ENCODE data around the gene LMAN2. TPM values are rescaled to one million over a fixed set of nuclear protein-coding genes. Genes with fewer than 3 reads are reported as not detected.

LMAN2 gene
- polyA plus RNA-seq, 1 donor (not counting 4 experiments of a cell fraction or from before 2014, with no cell fraction given), result 105 TPM

- Histone ChIP-seq H4K20me1 (ENCODE audit: control insufficient read depth, extremely low read depth, insufficient read depth, low read length) (peaks cover 10% of the 10 kb centered on the region), H3K27me3 (ENCODE audit: control insufficient read depth, extremely low read depth, insufficient read depth, low read length) (no peaks in the 10 kb centered on the region), H3K36me3 (ENCODE audit: control insufficient read depth in 2 of 2, extremely low read depth in 1 of 2, insufficient read depth in 2 of 2, low read length in 2 of 2) (peaks cover 5 to 21% of the 10 kb centered on the region in 2 experiments), H3K4me3 (ENCODE audit: control insufficient read depth in 2 of 3, extremely low read depth in 1 of 3, insufficient read depth in 2 of 3, low read depth in 1 of 3, low read length in 3 of 3) (peak overlapping the region; percentile 84 to 87 (median 85)), H3K4me1 (ENCODE audit: control insufficient read depth, extremely low read depth, insufficient read depth, low read length) (peaks cover 47% of the 10 kb centered on the region), H3K9ac (ENCODE audit: control insufficient read depth, extremely low read depth, insufficient read depth, low read length) (peak overlapping the region; percentile 98), H3K27ac (ENCODE audit: control insufficient read depth, insufficient read depth, low read length) (peak overlapping the region; percentile 86), H3K79me2 (ENCODE audit: control insufficient read depth, insufficient read depth, low read length) (peaks cover 21% of the 10 kb centered on the region), H3K4me2 (ENCODE audit: control insufficient read depth, extremely low read depth, insufficient read depth, low read depth, low read length) (peak overlapping the region; percentile 61), H3K9me3 (ENCODE audit: control insufficient read depth, low read depth, low read length) (no peaks in the 10 kb centered on the region), H3K9me1 (ENCODE audit: control insufficient read depth, extremely low read depth, insufficient read depth, low read length) (peaks cover 10% of the 10 kb centered on the region), H2AFZ (ENCODE audit: control insufficient read depth, low read length) (no peak overlapping the region)
- no peak for FAIRE-seq
- no peak for DNase-seq (ENCODE audit: low read depth, low spot score)
- dilution Hi-C loops (cut with MboI; ENCODE audit: extremely low pct_ligation_motif_present, low sequenced_read_pairs), result no loop called here
- no peak for TF ChIP-seq EZH2 (IDR thresholded peaks at IDR 0.05; ENCODE audit: low read length)
- TF ChIP-seq, protein P1, sequence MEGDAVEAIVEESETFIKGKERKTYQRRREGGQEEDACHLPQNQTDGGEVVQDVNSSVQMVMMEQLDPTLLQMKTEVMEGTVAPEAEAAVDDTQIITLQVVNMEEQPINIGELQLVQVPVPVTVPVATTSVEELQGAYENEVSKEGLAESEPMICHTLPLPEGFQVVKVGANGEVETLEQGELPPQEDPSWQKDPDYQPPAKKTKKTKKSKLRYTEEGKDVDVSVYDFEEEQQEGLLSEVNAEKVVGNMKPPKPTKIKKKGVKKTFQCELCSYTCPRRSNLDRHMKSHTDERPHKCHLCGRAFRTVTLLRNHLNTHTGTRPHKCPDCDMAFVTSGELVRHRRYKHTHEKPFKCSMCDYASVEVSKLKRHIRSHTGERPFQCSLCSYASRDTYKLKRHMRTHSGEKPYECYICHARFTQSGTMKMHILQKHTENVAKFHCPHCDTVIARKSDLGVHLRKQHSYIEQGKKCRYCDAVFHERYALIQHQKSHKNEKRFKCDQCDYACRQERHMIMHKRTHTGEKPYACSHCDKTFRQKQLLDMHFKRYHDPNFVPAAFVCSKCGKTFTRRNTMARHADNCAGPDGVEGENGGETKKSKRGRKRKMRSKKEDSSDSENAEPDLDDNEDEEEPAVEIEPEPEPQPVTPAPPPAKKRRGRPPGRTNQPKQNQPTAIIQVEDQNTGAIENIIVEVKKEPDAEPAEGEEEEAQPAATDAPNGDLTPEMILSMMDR (optimal IDR thresholded peaks at IDR 0.05 in 1 of 3, IDR thresholded peaks at IDR 0.05 in 1 of 3, conservative IDR thresholded peaks at IDR 0.05 in 1 of 3; ENCODE audit: extremely low read depth in 1 of 3, insufficient read depth in 2 of 3, low read length in 3 of 3), result no peak
These were observed 46.9 kb downstream of the LMAN2 start for GRCh38 chr5:177304392-177305119.

- Histone ChIP-seq H2AFZ (ENCODE audit: control insufficient read depth, low read length) (peak overlapping the region; percentile 54), H3K4me3 (ENCODE audit: control insufficient read depth in 2 of 3, extremely low read depth in 1 of 3, insufficient read depth in 2 of 3, low read depth in 1 of 3, low read length in 3 of 3) (peak overlapping the region; percentile 84 to 87 (median 85)), H3K4me1 (ENCODE audit: control insufficient read depth, extremely low read depth, insufficient read depth, low read length) (peaks cover 48% of the 10 kb centered on the region), H4K20me1 (ENCODE audit: control insufficient read depth, extremely low read depth, insufficient read depth, low read length) (peaks cover 10% of the 10 kb centered on the region), H3K4me2 (ENCODE audit: control insufficient read depth, extremely low read depth, insufficient read depth, low read depth, low read length) (peak overlapping the region; percentile 61), H3K27ac (ENCODE audit: control insufficient read depth, insufficient read depth, low read length) (peak overlapping the region; percentile 86), H3K9ac (ENCODE audit: control insufficient read depth, extremely low read depth, insufficient read depth, low read length) (peak overlapping the region; percentile 98), H3K9me1 (ENCODE audit: control insufficient read depth, extremely low read depth, insufficient read depth, low read length) (peaks cover 10% of the 10 kb centered on the region), H3K9me3 (ENCODE audit: control insufficient read depth, low read depth, low read length) (no peaks in the 10 kb centered on the region), H3K79me2 (ENCODE audit: control insufficient read depth, insufficient read depth, low read length) (peaks cover 21% of the 10 kb centered on the region), H3K27me3 (ENCODE audit: control insufficient read depth, extremely low read depth, insufficient read depth, low read length) (no peaks in the 10 kb centered on the region), H3K36me3 (ENCODE audit: control insufficient read depth in 2 of 2, extremely low read depth in 1 of 2, insufficient read depth in 2 of 2, low read length in 2 of 2) (peaks cover 5 to 21% of the 10 kb centered on the region in 2 experiments)
- TF ChIP-seq EZH2 (IDR thresholded peaks at IDR 0.05; ENCODE audit: low read length), result no peak
- TF ChIP-seq, protein P1 (optimal IDR thresholded peaks at IDR 0.05 in 1 of 3, IDR thresholded peaks at IDR 0.05 in 1 of 3, conservative IDR thresholded peaks at IDR 0.05 in 1 of 3; ENCODE audit: extremely low read depth in 1 of 3, insufficient read depth in 2 of 3, low read length in 3 of 3), result no peak
- DNase-seq (ENCODE audit: low read depth, low spot score) (no peak), FAIRE-seq (no peak)
- dilution Hi-C loops (cut with MboI; ENCODE audit: extremely low pct_ligation_motif_present, low sequenced_read_pairs), result no loop called here
These were observed 47.5 kb downstream of the LMAN2 start for GRCh38 chr5:177303925-177304391.
